CD14-positive monocyte (primary cell): ENCODE measurements around the gene DNAJA3. TPM values are rescaled to one million over a fixed set of nuclear protein-coding genes. Genes with fewer than 3 reads are reported as not detected.

Experiments
- DNase-seq, 3 donors: peaks; one replicate each; pipeline ENCODE4 v3.0.0-alpha.2; 2011 to 2022
- H2AFZ ChIP-seq: 2 replicates; pipeline ENCODE4 v1.6.0; 2012; ENCODE audit warnings: mild to moderate bottlenecking, low read depth, low read length, inconsistent platforms; ENCODE audit not compliant: insufficient read depth, poor library complexity, severe bottlenecking
- H3K27ac ChIP-seq, 2 donors: 1 replicate in 1 of 2; 2 replicates in 1 of 2; pipeline ENCODE4 v1.5.1; 2012 to 2013; ENCODE audit warnings: low read length in 2 of 2, control low read depth in 1 of 2, inconsistent platforms in 1 of 2, low read depth in 1 of 2, mild to moderate bottlenecking in 1 of 2
- H3K27me3 ChIP-seq, 2 donors: one replicate each; pipeline versions ENCODE4 v1.6.0 to v1.6.1; 2011 to 2013; ENCODE audit warnings: low read length in 2 of 2; ENCODE audit not compliant: control insufficient read depth in 2 of 2, insufficient read depth in 2 of 2
- H3K36me3 ChIP-seq, 2 donors: replicated peaks in 1 of 2; 1 replicate in 1 of 2; 2 replicates in 1 of 2; pipeline versions ENCODE4 v1.5.1 to v1.6.1; 2012 to 2013; ENCODE audit warnings: low read length in 2 of 2, control low read depth in 1 of 2, inconsistent platforms in 1 of 2, mild to moderate bottlenecking in 1 of 2; ENCODE audit not compliant: insufficient read depth in 2 of 2, control insufficient read depth in 1 of 2
- H3K4me1 ChIP-seq, 2 donors: 1 replicate in 1 of 2; 2 replicates in 1 of 2; pipeline versions ENCODE4 v1.5.1 to v1.6.1; 2012 to 2013; ENCODE audit warnings: low read length in 2 of 2, control low read depth in 1 of 2, inconsistent platforms in 1 of 2, mild to moderate bottlenecking in 1 of 2, moderate library complexity in 1 of 2; ENCODE audit not compliant: insufficient read depth in 2 of 2, control insufficient read depth in 1 of 2
- H3K4me2 ChIP-seq: replicated peaks from 2 replicates; pipeline ENCODE3; 2012; ENCODE audit warnings: low read length, moderate library complexity, mild to moderate bottlenecking; ENCODE audit not compliant: poor library complexity, severe bottlenecking; ENCODE audit errors: extremely low read depth
- H3K4me3 ChIP-seq, 3 experiments: fragments of 200-600 bp in 1 of 3; sonication (generic) in 1 of 3; replicated peaks in 1 of 3; 1 replicate in 2 of 3; 2 replicates in 1 of 3; pipeline ENCODE4 v1.5.1; 2011 to 2013; ENCODE audit warnings: low read length in 3 of 3, mild to moderate bottlenecking in 3 of 3, control low read depth in 2 of 3, low read depth in 2 of 3, inconsistent platforms in 1 of 3, moderate library complexity in 1 of 3
- H3K79me2 ChIP-seq: 2 replicates; pipeline ENCODE4 v1.6.0; 2012; ENCODE audit warnings: mild to moderate bottlenecking, control low read depth, inconsistent platforms, low read length, moderate library complexity; ENCODE audit not compliant: insufficient read depth
- H3K9ac ChIP-seq: 2 replicates; pipeline ENCODE4 v1.6.0; 2017; ENCODE audit warnings: low read length, mild to moderate bottlenecking; ENCODE audit not compliant: insufficient read depth, poor library complexity, severe bottlenecking
- H3K9me3 ChIP-seq, 2 donors: replicated peaks in 1 of 2; 1 replicate in 1 of 2; 2 replicates in 1 of 2; pipeline versions ENCODE4 v1.5.1 to v1.6.1; 2012 to 2013; ENCODE audit warnings: low read length in 2 of 2, control low read depth in 1 of 2; ENCODE audit not compliant: control insufficient read depth in 1 of 2, insufficient read depth in 1 of 2
- H4K20me1 ChIP-seq: 2 replicates; pipeline ENCODE4 v1.6.0; 2012; ENCODE audit warnings: mild to moderate bottlenecking, low read length, control low read depth, moderate library complexity; ENCODE audit not compliant: insufficient read depth
- H3K27ac Mint-ChIP-seq, 7 donors: one replicate each; pipeline ENCODE4 v1.8.0; 2020; ENCODE audit warnings: mild to moderate bottlenecking in 7 of 7, mixed read lengths in 7 of 7, moderate library complexity in 6 of 7, inconsistent platforms in 2 of 7
- H3K27me3 Mint-ChIP-seq, 3 donors: one replicate each; pipeline ENCODE4 v1.8.0; 2021 to 2022; ENCODE audit warnings: low read depth in 3 of 3, mild to moderate bottlenecking in 3 of 3, mixed read lengths in 3 of 3, moderate library complexity in 3 of 3, inconsistent platforms in 1 of 3
- H3K36me3 Mint-ChIP-seq, 2 donors: one replicate each; pipeline ENCODE4 v1.8.0; 2020; ENCODE audit warnings: mixed read lengths in 2 of 2, inconsistent platforms in 1 of 2, mild to moderate bottlenecking in 1 of 2
- H3K4me1 Mint-ChIP-seq: one replicate; pipeline ENCODE4 v1.8.0; 2020; ENCODE audit warnings: mild to moderate bottlenecking, mixed read lengths
- H3K4me3 Mint-ChIP-seq, 2 donors: one replicate each; pipeline ENCODE4 v1.8.0; 2020; ENCODE audit warnings: mild to moderate bottlenecking in 2 of 2, mixed read lengths in 2 of 2, moderate library complexity in 1 of 2
- H3K9me3 Mint-ChIP-seq, 7 donors: one replicate each; pipeline ENCODE4 v1.8.0; 2020 to 2022; ENCODE audit warnings: mixed read lengths in 7 of 7, mild to moderate bottlenecking in 6 of 7, moderate library complexity in 6 of 7, inconsistent platforms in 2 of 7
- WGBS: methylation state at CpG from one replicate; pipeline ENCODE4 v1.1.5; 2013; ENCODE audit warnings: missing lambda C conversion rate; ENCODE audit not compliant: insufficient coverage; 5-methylcytosine and 5-hydroxymethylcytosine counted together
- intact Hi-C, 2 donors: fragments of 100-400 bp; cut with micrococcal nuclease; formaldehyde crosslinking; loops; one replicate each; pipeline versions ENCODE4 v1.15.0 to v1.15.1; 2023
- polyA plus RNA-seq, 3 donors: library from polyadenylated mRNA; depleted of rRNA in 1 of 3; unstranded in 2 of 3; stranded (reverse) in 1 of 3; fragments of 300-500 nt in 2 of 3; fragments of >200 nt in 1 of 3; fragmentation: Illumina TruSeq in 2 of 3; gene quantifications; 1 replicate in 2 of 3; 2 replicates in 1 of 3; pipeline ENCODE4 v1.2.3, GENCODE V29; 2012 to 2021
- small RNA-seq: library from RNA; depleted of rRNA; stranded (forward); fragments of <200 nt; gene quantifications from one replicate; pipeline ENCODE3, GENCODE V24; 2012; ENCODE audit warnings: low read depth; ENCODE audit not compliant: insufficient read length
- TF ChIP-seq, protein P1 (sequence below): fragments of 200-600 bp; IDR thresholded peaks from one replicate; pipeline ENCODE4 v1.8.0; 2022; ENCODE audit warnings: antibody characterized with exemption, mild to moderate bottlenecking

DNAJA3 gene
- polyA plus RNA-seq, 3 donors, result 17.1 to 27.9 (median 19.5) TPM

DNA sequence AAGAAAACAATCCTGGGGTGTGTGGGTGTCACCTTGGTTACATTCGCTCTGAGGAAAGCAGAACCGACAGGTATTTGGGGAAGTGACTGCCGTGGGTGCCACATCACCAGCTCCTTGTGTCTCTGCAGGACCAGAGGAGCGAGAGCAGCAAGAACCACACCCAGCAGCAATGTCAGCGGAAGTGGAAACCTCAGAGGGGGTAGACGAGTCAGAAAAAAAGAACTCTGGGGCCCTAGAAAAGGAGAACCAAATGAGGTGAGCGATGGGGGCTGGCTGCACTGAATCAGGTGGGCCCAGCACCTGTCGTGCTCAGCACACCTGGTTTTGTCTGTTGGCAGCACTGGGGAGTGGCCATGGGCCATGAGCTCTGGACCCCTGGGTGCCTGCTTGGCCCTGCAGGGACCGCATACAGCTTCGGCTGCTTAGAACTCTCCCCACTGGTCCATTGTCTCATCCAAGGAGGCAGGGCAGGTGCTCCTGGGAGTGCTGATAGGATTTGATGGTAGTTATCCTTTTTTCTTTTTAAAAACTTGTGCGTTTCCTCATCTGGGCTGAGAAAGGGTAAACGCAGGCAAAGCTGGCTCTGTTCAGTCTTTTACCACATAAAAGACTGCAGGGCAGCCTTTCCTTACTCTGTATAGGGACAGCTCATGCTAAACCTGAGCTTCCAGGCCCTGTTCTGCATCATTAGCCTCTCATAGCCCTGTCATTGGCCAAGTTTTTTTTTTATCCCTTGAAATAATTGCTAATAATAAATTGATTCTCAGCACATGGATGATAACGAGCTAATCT, 79.9 kb downstream of the DNAJA3 start:
- intact Hi-C loops, result loop anchor here (1.0 to 5.0 kb wide), 4 partner anchors 29 to 82 kb away; partner anchors contain the start of gene HMOX2 (in 1 of the 2)
- 2% methylated on average over 7 of the region's 13 CpGs for WGBS
- DNase-seq, result peak; percentile 82 to 88 (median 83)
- Histone ChIP-seq H3K9me3 (no peaks in the 10 kb centered on the region), H3K79me2 (peaks cover 12% of the 10 kb centered on the region), H3K36me3 (peaks cover 30 to 36% of the 10 kb centered on the region in 2 donors), H3K4me1 (peaks cover 23 to 29% of the 10 kb centered on the region in 2 donors), H3K4me2 (peak overlapping the region; percentile 50), H4K20me1 (no peaks in the 10 kb centered on the region), H3K27me3 (no peaks in the 10 kb centered on the region), H3K4me3 (peak overlapping the region in 1 of 3 experiments; percentile 37), H3K9ac (no peak overlapping the region), H3K27ac (peak overlapping the region; percentile 62 to 84), H2AFZ (no peak overlapping the region)
- peaks cover 36% of the 10 kb centered on the region for H3K4me1 Mint-ChIP-seq
- TF ChIP-seq, protein P1, sequence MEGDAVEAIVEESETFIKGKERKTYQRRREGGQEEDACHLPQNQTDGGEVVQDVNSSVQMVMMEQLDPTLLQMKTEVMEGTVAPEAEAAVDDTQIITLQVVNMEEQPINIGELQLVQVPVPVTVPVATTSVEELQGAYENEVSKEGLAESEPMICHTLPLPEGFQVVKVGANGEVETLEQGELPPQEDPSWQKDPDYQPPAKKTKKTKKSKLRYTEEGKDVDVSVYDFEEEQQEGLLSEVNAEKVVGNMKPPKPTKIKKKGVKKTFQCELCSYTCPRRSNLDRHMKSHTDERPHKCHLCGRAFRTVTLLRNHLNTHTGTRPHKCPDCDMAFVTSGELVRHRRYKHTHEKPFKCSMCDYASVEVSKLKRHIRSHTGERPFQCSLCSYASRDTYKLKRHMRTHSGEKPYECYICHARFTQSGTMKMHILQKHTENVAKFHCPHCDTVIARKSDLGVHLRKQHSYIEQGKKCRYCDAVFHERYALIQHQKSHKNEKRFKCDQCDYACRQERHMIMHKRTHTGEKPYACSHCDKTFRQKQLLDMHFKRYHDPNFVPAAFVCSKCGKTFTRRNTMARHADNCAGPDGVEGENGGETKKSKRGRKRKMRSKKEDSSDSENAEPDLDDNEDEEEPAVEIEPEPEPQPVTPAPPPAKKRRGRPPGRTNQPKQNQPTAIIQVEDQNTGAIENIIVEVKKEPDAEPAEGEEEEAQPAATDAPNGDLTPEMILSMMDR, result no peak
- H3K27me3 Mint-ChIP-seq, result peaks cover 0 to 2% (median 2%) of the 10 kb centered on the region in 3 donors
- peaks cover 0 to 4% (median 0%) of the 10 kb centered on the region in 7 donors for H3K9me3 Mint-ChIP-seq
- peak overlapping the region; percentile 34 to 53 for H3K4me3 Mint-ChIP-seq
- peak overlapping the region; percentile 86 to 96 (median 94) for H3K27ac Mint-ChIP-seq
- peaks cover 30 to 42% of the 10 kb centered on the region in 2 donors for H3K36me3 Mint-ChIP-seq

Small RNA genes within 50 kb of the gene (small RNA-seq; reads per million reads assigned to genes)
- gene AC012676.2, result not detected

Other genes starting within 250 kb of the DNAJA3 start
- gene SRL, start 183.8 kb upstream of the DNAJA3 start, polyA plus RNA-seq, result not detected
- 10 to 100 TPM in 1 of 3 donors, under 1 TPM in 2; 0.16 to 13.4 (median 0.71) TPM for gene TFAP4, start 152.8 kb upstream of the DNAJA3 start, polyA plus RNA-seq
- gene GLIS2, start 109.8 kb upstream of the DNAJA3 start, polyA plus RNA-seq, result under 1 TPM in 1 of 3 donors, not detected in 2; 0.03 TPM
- 10 to 100 TPM; 34.3 to 37.6 (median 34.7) TPM for gene PAM16, start 74.5 kb upstream of the DNAJA3 start, polyA plus RNA-seq
- gene VASN, start 54.0 kb upstream of the DNAJA3 start, polyA plus RNA-seq, result under 1 TPM in 1 of 3 donors, not detected in 2; 0.03 TPM
- 100 to 1,000 TPM in 1 of 3 donors, 10 to 100 TPM in 2; 44.7 to 181 (median 68.4) TPM for gene CORO7, start 9.3 kb upstream of the DNAJA3 start, polyA plus RNA-seq
- gene NMRAL1, start 48.8 kb downstream of the DNAJA3 start, polyA plus RNA-seq, result 10 to 100 TPM; 39.2 to 57.0 (median 49.4) TPM
- gene HMOX2, start 50.5 kb downstream of the DNAJA3 start, polyA plus RNA-seq, result 10 to 100 TPM; 21.7 to 33.2 (median 25.0) TPM
- 10 to 100 TPM in 2 of 3 donors, 1 to 10 TPM in 1; 8.6 to 11.2 (median 10.8) TPM for gene CDIP1, start 112.9 kb downstream of the DNAJA3 start, polyA plus RNA-seq
- under 1 TPM in 1 of 3 donors, not detected in 2; 0.13 TPM for gene C16orf96, start 130.5 kb downstream of the DNAJA3 start, polyA plus RNA-seq
- 10 to 100 TPM in 1 of 3 donors, 1 to 10 TPM in 2; 2.2 to 19.2 (median 2.8) TPM for gene UBALD1, start 189.0 kb downstream of the DNAJA3 start, polyA plus RNA-seq
- 10 to 100 TPM in 1 of 3 donors, 1 to 10 TPM in 2; 3.7 to 48.2 (median 4.7) TPM for gene MGRN1, start 199.0 kb downstream of the DNAJA3 start, polyA plus RNA-seq